GM12801 (cell line): ENCODE measurements around the gene CEP83.

Source experiments
- TF ChIP-seq, protein P1 (sequence below): IDR thresholded peaks from one replicate; pipeline ENCODE4 v1.5.1; 2011; ENCODE audit warnings: control low read depth; ENCODE audit not compliant: insufficient read length; ENCODE audit errors: extremely low read depth

Gene CEP83

DNA sequence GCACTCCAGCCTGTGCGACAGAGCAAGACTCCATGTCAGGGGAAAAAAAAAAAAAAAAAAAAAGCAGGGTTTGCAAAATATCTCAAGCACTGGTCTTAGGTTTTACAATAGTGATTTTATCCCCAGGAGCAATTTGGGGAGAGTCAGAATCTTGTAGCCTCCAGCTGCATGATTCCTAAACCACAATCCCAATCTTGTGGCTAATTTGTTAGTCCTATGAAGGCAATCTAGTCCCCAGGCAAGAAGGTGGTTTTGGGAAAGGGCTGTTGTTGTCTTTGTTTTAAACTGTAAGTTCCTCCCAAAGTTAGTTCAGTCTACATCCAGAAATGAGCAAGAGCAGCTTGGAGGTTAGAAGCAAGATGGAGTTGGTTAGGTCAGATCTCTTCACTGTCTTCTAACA lies 175.6 kb downstream of the CEP83 start:
- TF ChIP-seq, protein P1, sequence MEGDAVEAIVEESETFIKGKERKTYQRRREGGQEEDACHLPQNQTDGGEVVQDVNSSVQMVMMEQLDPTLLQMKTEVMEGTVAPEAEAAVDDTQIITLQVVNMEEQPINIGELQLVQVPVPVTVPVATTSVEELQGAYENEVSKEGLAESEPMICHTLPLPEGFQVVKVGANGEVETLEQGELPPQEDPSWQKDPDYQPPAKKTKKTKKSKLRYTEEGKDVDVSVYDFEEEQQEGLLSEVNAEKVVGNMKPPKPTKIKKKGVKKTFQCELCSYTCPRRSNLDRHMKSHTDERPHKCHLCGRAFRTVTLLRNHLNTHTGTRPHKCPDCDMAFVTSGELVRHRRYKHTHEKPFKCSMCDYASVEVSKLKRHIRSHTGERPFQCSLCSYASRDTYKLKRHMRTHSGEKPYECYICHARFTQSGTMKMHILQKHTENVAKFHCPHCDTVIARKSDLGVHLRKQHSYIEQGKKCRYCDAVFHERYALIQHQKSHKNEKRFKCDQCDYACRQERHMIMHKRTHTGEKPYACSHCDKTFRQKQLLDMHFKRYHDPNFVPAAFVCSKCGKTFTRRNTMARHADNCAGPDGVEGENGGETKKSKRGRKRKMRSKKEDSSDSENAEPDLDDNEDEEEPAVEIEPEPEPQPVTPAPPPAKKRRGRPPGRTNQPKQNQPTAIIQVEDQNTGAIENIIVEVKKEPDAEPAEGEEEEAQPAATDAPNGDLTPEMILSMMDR = no peak

DNA sequence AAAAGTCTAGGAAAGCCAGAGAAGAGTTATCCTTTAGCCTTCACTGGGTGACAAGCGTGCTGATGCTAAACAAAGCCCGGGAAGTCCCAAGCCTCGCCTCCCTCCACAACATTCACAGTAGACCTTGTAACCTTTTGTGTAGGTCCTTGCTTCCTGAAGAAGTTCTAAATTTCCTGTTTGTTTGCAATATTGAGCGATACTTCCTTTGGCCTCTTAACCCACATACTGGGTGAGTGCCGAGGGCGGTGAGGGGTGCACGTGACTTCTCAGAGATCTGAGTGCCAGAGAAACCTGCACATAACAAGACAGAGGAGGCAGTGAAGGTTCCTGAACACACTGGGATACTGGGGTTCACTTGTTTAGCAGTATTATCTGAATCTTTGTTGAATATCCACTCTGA lies 177.0 kb downstream of the CEP83 start:
- TF ChIP-seq, protein P1 = no peak

DNA sequence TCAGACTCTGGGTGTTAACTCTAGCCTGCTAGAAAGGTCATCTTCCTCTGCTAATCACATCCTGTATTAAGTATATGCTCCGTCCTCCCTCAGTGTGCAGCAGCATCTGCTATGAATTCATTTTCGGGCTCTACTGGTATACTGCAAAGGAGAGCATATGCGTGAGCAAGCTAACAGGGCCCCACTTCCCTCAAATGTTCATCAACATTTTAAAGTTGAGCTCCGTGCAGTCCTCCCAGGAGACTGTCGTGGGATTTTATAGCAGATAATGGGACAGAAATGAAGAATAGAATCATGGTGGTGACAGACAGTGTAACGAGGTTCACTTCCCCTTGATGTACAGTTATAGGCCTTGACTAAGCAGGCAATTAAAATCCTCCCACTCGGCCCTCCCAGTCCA lies 179.6 kb downstream of the CEP83 start:
- TF ChIP-seq, protein P1 = no peak

DNA sequence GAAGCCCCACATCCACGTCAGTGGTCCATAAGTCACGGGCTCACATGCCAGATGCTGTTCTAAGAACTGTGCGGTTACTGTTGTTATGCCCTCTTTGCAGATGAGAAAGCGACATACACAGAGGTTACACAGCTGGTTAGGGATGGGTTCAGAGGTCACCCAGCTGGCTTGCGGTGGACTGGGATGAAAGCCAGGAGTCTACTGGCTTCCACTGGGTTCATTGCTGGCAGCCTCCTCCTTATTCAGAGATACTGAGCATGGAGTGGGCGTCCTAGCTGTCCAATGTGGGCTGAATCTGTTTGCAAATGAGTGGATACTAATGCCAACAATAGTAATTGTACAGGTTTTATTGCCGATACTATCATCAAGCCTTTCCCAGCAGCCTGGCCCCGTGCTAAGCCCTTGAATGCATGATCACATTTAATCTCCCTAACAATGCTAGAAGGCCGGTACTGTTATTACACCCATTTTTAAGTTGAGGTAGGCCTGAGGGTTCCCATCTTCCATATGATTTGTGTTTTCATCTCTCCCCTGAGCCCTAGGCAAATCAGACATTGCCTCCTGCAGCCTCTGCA lies 182.2 kb downstream of the CEP83 start:
- TF ChIP-seq, protein P1 = no peak

DNA sequence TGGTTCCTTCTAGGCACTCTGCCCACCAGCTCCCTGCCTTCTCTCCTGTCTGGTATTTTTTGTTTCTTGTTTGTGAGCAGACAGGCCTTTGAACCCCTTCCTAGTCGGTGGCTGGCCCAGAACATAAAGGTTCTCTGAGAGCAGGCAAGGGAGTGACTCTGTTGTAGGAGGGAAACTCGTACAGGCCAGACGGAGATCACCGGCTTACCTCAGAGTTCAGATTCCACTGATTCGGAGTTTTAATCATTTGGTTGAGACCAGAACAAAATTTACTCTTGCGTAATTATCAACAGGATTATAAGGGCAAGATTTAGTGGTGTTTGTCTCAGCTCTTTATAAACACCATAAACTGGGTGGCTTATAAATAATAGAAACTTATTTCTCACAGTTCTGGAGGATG lies 182.9 kb downstream of the CEP83 start:
- TF ChIP-seq, protein P1 = no peak

DNA sequence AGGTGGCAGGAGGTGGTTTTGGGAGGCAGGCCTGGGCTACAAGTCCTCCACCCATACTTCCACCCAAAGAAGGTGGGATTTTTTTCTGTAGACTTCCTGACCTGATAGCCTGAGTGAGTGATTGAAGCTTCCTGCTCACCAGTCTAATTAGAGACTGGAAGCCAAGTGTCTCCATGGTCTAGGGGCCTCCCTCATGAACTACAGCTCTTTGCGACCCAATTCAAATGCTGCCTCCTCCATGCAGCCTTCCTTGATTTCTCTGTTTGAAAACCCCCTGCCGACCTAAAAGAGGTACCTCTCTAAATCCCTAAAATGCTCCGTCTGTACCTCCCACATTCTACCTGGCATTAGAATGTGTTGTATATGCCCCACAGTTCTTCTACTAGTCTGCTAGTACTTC lies 186.4 kb downstream of the CEP83 start:
- TF ChIP-seq, protein P1 = no peak

DNA sequence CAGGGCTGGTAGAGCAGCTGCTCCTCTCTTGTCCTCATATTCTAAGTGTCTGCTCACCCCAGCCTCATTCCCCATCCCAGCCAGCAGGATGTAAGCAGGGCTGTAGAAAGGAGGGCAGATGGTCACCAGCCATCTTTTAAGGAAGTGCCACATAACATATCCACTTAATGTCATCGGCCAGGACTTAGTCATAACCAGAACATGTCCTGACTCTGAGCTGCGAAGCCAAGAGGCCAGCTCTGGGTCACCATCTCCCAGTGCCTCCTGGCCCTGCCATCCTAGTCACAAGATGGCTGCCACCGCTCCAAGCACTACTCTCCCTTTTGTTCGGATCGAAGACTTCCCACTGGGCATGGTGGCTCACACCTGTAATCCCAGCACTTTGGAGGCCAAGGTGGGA lies 187.4 kb downstream of the CEP83 start:
- TF ChIP-seq, protein P1 = no peak

DNA sequence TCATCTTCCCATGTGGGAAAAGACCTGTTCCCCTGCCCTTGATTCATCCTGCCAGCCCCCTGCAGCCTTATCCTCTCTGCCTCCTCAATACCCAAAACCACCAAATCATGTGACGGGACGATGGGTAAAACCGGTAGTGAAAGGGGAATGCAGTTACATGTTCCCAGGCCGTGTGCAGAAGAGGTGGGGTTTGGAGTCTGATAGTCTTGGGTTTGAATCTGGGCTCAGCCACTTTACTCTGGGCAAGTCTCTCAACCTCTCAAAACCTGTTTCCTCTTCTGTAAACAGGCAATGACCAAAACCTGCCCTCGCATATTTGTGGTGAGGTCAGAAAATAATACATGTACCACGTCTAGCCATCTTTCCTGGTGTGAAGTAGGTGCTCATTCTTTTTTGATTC lies 188.3 kb downstream of the CEP83 start:
- TF ChIP-seq, protein P1 = no peak
